ENCODE data around the gene RAMP3.

RAMP3 gene

DNA sequence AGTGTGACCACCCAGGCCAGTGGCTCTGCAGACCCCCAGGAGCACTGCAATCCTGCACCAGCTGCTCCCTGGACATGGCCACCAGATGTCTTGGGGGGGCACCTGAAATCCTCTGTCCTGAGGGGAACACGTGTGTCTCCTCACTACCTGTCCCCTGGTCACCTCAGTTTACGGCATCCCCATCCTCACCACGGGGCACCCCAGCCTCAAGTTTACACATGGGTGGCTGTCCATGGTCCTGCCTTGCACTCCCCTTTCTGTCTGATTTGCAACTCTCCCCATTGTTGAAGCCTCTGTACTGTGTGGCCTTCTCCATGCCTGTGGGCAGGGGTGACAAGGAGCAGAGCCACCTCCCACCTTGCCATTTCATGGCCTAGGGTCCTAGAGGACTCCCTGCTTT, 67.2 kb downstream of the RAMP3 start:
- no peak for DNase-seq (ENCODE audit: extremely low read depth, low read depth)
- TF ChIP-seq, protein P1, sequence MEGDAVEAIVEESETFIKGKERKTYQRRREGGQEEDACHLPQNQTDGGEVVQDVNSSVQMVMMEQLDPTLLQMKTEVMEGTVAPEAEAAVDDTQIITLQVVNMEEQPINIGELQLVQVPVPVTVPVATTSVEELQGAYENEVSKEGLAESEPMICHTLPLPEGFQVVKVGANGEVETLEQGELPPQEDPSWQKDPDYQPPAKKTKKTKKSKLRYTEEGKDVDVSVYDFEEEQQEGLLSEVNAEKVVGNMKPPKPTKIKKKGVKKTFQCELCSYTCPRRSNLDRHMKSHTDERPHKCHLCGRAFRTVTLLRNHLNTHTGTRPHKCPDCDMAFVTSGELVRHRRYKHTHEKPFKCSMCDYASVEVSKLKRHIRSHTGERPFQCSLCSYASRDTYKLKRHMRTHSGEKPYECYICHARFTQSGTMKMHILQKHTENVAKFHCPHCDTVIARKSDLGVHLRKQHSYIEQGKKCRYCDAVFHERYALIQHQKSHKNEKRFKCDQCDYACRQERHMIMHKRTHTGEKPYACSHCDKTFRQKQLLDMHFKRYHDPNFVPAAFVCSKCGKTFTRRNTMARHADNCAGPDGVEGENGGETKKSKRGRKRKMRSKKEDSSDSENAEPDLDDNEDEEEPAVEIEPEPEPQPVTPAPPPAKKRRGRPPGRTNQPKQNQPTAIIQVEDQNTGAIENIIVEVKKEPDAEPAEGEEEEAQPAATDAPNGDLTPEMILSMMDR (IDR thresholded peaks at IDR 0.05; ENCODE audit: low read depth, low read length) = no peak

DNA sequence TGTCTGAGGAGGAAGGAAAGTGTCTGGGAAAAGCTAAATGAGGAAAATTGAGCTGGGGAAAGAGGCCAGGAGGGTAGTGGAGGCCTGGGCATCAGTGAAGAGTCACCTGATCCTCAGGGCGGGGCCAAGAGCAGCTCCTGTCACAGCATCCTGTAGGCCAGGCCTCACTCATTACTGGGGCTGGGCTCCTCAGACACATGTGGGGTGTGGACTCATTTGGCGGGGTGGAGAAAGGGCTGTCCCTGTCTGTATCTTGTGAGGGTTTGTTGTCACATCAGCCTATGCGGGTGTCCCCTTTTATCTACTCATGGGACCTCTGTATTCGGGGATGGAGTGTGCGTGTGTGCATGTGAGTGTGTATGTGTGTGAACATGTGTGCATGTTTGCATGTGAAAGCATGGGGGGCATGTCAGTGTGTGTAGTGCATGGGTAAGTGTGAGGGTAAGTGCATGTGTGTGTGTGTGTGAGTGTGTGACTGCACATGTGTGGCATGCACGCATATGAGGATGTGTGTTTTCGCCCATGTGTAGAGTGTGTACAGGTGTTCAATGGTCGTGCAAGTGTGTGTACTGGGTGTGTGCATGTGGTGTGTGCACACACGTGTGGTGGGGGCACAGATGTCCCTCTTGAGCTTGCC, 67.8 kb downstream of the RAMP3 start:
- TF ChIP-seq, protein P1 (IDR thresholded peaks at IDR 0.05; ENCODE audit: low read depth, low read length) = no peak
- DNase-seq (ENCODE audit: extremely low read depth, low read depth) = no peak

DNA sequence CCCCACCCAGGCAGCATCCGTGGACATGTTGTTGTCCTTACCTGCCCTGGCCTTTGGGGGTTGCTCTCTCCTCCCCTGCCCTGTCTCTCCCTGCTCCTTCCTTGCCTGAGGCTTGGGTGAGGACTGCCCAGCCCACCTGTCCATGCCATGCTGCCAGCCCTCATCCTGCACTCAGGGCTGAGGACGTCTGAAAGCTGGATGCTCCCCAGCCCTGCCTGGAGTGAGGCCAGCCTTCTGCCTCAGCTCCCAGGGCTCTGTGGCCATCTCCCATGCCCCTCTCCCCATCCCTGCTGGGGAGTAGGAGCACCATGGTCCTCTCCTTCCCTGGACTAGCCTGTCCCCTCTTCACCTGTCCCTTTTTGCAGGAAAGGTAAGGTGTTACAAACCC, 68.4 kb downstream of the RAMP3 start:
- TF ChIP-seq, protein P1 (IDR thresholded peaks at IDR 0.05; ENCODE audit: low read depth, low read length) = no peak
- no peak for DNase-seq (ENCODE audit: extremely low read depth, low read depth)

DNA sequence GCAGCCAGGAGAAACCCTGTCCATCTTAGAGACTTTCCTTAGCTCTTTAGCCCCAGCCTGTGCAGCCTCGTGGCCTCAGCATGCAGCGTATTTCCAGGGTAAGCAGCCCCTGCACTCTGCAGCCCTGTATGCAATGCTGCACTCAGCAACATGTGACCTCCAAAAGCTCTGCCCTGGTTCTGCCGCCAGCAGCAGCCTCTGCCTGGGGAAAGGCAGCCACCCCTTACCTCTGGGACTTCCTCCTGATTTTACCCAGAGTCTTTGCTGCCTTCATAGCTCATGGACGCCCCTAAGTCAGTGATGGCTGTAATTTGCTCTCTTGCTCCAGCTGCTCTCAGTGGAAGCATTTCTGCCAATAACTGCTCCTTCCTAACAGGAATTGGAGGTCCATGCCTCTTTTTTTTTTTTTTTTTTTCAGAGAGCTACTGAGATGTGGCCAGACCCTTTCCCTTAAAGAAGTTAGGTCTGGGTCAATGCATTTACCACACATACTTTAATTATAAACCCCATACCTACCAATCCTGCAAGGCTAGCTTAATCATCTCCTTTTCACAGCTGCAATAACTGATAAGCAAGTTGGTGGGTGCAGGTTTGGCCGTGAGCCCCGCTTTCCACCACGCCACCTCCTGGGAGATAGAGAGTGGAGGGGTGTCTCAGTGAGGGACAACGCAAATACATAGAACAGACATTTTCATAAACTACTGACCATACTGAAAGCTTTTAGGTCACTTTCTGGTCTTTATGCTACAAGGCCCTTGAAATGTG, 71.7 kb downstream of the RAMP3 start:
- no peak for DNase-seq (ENCODE audit: extremely low read depth, low read depth)
- TF ChIP-seq, protein P1 (IDR thresholded peaks at IDR 0.05; ENCODE audit: low read depth, low read length) = no peak

DNA sequence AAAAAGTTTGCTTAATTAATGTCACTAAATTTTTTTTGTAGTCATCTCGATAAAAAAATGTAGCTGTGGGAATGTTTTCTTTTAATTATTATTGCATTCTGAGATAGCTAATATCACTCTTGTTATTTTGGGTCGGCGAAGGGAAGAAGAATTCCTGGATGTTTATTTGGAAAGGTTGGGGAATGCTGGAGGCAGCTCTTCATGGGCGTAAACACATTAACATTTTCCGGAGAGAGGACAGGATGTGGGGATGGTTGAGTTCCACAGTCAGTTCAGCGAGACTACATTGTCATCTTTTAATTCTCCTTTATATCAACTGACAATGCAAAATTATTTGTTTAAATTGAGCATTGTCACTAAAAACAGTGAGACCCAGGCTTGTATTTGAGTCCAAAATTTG, 72.5 kb downstream of the RAMP3 start:
- TF ChIP-seq, protein P1 (IDR thresholded peaks at IDR 0.05; ENCODE audit: low read depth, low read length) = no peak
- DNase-seq (ENCODE audit: extremely low read depth, low read depth) = no peak

DNA sequence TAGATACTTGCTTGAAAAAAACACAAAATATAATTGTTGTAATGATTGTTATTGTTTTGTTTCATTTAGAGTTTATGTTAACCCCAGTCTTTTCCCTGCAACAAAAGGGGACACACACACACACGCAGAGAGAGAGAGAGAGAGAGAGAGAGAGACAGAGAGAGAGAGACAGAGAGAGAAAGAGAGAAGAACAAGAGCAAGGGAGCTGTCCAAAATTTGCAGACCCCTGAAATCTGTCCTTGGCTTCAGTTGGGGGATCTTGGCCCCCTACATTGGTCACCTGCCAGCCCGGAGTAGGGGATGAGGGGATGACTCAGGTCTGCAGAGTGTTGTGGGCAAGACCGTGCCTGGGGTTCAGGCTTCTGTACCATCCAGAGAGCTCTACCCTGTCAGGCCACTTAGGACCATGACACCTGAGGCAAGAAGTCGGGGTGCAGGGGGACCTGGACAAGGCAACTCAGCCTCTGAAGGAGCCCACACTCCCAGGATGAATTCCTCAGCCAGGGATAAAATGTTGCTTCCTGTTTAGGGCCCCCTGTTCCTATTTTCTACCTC, 73.1 kb downstream of the RAMP3 start:
- DNase-seq (ENCODE audit: extremely low read depth, low read depth) = no peak
- TF ChIP-seq, protein P1 (IDR thresholded peaks at IDR 0.05; ENCODE audit: low read depth, low read length) = no peak

DNA sequence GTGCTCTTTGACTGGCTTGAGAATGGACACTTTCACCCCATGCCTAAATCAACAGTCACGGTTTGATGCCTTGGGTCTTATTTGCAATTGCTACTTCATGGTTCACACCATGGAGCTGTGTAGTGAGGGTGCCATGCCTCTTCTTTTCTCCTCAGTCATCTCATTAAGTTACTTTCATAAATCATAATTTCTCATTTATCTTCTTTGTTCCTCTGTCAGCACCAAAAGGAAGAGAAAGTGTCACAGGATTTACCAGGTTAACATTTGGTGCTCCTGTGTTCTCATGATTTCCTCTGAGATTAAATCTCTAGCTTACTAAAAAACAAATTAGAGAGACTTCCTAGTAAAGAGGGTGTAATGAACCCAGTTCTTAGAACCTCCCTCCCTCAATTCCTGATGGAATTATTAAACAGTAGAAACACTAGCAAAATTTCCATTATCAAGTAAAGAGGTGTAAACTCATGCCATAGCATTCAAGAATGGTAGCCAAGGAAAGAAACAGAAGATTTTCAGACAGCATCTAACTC, 75.7 kb downstream of the RAMP3 start:
- TF ChIP-seq, protein P1 (IDR thresholded peaks at IDR 0.05; ENCODE audit: low read depth, low read length) = no peak
- DNase-seq (ENCODE audit: extremely low read depth, low read depth) = no peak
